Left lung (tissue), 10 donors: ENCODE data around the gene PLPPR5. TPM values are rescaled to one million over a fixed set of nuclear protein-coding genes. Genes with fewer than 3 reads are reported as not detected.

Source experiments
- ATAC-seq: fragments of 200-7000 bp; cut with Tn5 transposase; one replicate; pipeline ENCODE4 v1.9.1; 2020; ENCODE audit warnings: moderate library complexity
- DNase-seq, 4 donors: peaks; one replicate each; pipeline ENCODE4 v3.0.0-alpha.2; 2013 to 2020
- H3K27ac ChIP-seq, 2 donors: fragments of 200-600 bp; sonication (generic) in 1 of 2; one replicate each; pipeline versions ENCODE4 v1.5.0 to v1.8.0; 2020 to 2021
- H3K27me3 ChIP-seq, 2 donors: fragments of 200-600 bp; sonication (generic) in 1 of 2; one replicate each; pipeline versions ENCODE4 v1.5.0 to v1.8.0; 2020 to 2021
- H3K36me3 ChIP-seq, 2 donors: fragments of 200-600 bp; sonication (generic) in 1 of 2; one replicate each; pipeline versions ENCODE4 v1.5.0 to v1.8.0; 2020 to 2021
- H3K4me1 ChIP-seq, 2 donors: fragments of 200-600 bp; one replicate each; pipeline ENCODE4 v1.8.0; 2021
- H3K4me3 ChIP-seq, 2 donors: fragments of 200-600 bp; sonication (generic) in 1 of 2; one replicate each; pipeline versions ENCODE4 v1.5.0 to v1.8.0; 2020 to 2021; ENCODE audit warnings: mild to moderate bottlenecking in 1 of 2
- H3K9me3 ChIP-seq, 2 donors: fragments of 200-600 bp; sonication (generic) in 1 of 2; one replicate each; pipeline versions ENCODE4 v1.5.0 to v1.8.0; 2020 to 2021
- intact Hi-C, 2 donors: fragments of 100-400 bp; cut with DNase I; formaldehyde crosslinking; loops; one replicate each; pipeline versions ENCODE4 v1.11.2 to v1.14.2; 2022
- polyA plus RNA-seq, 6 donors: library from polyadenylated mRNA; unstranded; fragments of 120-200 nt; gene quantifications; one replicate each; pipeline ENCODE4 v1.2.1, GENCODE V29; 2013; ENCODE audit not compliant: insufficient read length in 6 of 6
- total RNA-seq, 2 donors: library from RNA; stranded (reverse); fragmentation: NEBNext Ultra II Directional; extraction: Animal tissue kit (Norgen Biotek cat#: 25700); gene quantifications; one replicate each; pipeline ENCODE4 v1.2.1, GENCODE V29; 2021
- TF ChIP-seq, protein P1 (sequence below), 2 donors: fragments of 200-600 bp; sonication (generic) in 1 of 2; IDR thresholded peaks; one replicate each; pipeline versions ENCODE4 v1.5.0 to v1.8.0; 2021; ENCODE audit warnings: antibody characterized with exemption in 2 of 2
- donor health status: DM: no; HTN: yes; CAD: no.
- donor health status: DM: no; HTN: no; CAD: no.

Gene PLPPR5
- total and polyA plus RNA-seq, 8 donors, result 0.06 to 6.3 (median 3.5) TPM; not detected in 1

DNA sequence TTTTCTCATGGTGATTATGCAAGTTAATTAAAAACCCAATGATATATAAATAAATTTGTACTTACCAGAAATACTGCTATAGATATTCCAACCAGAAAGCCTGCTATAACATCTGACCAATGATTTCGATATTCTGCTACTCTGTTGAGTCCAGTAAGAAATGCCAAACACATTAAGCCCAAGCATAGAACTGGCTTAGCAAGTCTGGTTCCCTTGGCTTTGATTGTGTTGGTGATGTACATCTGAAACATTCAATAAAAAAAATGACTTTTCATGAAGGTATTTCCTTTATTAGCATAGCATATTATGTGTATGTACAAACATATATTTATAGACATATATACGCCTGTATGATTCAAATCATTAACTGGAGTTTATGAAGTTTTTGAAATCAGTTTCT lies 82.8 kb downstream of the PLPPR5 start:
- intact Hi-C loops, result no loop called here
- H3K27me3 ChIP-seq, result no peaks in the 10 kb centered on the region
- no peak for DNase-seq
- no peaks in the 10 kb centered on the region for H3K36me3 ChIP-seq
- ATAC-seq, result no peak
- TF ChIP-seq, protein P1, sequence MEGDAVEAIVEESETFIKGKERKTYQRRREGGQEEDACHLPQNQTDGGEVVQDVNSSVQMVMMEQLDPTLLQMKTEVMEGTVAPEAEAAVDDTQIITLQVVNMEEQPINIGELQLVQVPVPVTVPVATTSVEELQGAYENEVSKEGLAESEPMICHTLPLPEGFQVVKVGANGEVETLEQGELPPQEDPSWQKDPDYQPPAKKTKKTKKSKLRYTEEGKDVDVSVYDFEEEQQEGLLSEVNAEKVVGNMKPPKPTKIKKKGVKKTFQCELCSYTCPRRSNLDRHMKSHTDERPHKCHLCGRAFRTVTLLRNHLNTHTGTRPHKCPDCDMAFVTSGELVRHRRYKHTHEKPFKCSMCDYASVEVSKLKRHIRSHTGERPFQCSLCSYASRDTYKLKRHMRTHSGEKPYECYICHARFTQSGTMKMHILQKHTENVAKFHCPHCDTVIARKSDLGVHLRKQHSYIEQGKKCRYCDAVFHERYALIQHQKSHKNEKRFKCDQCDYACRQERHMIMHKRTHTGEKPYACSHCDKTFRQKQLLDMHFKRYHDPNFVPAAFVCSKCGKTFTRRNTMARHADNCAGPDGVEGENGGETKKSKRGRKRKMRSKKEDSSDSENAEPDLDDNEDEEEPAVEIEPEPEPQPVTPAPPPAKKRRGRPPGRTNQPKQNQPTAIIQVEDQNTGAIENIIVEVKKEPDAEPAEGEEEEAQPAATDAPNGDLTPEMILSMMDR (IDR thresholded peaks at IDR 0.05), result no peak
- no peaks in the 10 kb centered on the region for H3K4me1 ChIP-seq
- H3K9me3 ChIP-seq, result no peaks in the 10 kb centered on the region
- no peak overlapping the region for H3K4me3 ChIP-seq
- no peak overlapping the region for H3K27ac ChIP-seq

DNA sequence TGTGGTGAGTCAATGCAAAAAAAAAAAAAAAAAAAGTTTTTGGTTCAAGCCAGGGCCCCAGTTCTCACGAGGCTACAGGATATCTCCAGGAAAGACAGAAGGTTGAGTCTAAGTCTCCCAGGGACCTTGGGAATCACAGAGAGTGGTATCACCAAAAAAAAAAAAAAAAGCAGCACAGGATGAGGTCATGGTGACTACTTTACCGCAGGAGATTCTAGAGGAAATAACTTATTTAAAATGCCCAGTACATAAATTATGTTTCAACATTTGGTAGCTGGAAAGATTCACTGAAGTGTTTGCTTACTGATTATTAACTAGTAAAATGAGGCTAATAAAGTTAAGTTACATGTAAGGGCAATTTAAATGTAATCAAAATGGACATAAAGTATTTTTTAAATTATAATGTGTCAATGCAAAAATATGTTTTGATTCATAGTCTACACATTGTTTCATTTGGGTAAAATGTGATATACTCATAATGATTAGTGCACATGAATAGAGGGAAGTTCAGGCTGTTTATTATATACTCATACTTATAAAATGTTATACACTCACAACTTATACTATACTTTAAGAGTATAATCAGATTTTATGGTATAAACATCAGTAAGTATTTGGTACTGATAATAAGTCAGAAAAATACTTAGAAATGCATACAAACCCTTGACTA lies 84.1 kb downstream of the PLPPR5 start:
- intact Hi-C loops, result no loop called here
- TF ChIP-seq, protein P1 (IDR thresholded peaks at IDR 0.05), result no peak
- Histone ChIP-seq H3K27ac (no peak overlapping the region), H3K4me3 (no peak overlapping the region), H3K9me3 (no peaks in the 10 kb centered on the region), H3K27me3 (no peaks in the 10 kb centered on the region), H3K4me1 (no peaks in the 10 kb centered on the region), H3K36me3 (no peaks in the 10 kb centered on the region)
- DNase-seq, result no peak
- no peak for ATAC-seq

DNA sequence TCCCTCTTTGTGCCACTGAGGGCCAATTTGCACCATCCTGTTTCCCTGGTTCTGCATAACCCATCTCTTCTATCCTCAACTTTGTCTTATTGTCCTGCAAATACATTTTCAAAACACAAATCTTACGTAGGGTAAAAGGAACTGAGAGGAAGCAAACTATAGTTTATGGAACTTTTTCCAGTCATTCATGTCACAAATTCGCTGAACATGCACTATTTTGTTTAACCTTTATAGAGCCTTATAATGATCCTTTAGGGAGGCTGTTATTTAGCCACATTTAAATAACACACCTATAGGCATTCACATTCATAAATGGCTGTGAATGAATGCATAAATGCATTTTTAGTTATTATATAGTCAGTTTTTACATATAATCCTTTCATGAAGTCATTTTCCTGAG lies 85.0 kb downstream of the PLPPR5 start:
- no peak overlapping the region for H3K27ac ChIP-seq
- DNase-seq, result no peak
- TF ChIP-seq, protein P1 (IDR thresholded peaks at IDR 0.05), result no peak

DNA sequence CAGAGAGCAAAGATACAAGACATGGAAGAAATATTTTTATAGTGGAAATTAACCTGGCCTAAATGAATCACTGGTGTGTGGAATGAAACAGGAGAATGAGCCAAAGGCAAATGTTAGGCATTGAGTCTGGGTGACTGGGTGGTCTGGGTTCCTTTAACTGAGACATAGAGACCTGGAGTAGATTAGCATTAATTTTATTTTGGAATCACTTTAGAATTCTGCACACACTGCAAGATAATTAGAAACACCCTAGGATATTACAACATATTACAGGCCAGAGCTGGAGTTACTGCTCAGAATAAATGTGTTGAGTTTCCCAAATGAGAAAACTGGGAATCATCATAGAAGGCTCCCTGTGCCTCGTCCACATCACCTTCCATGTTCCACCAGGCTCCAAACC lies 85.5 kb downstream of the PLPPR5 start:
- no peak for ATAC-seq
- H3K27me3 ChIP-seq, result no peaks in the 10 kb centered on the region
- intact Hi-C loops, result no loop called here

More for the DNA sequence above, 85.0 kb downstream of the PLPPR5 start:
- Histone ChIP-seq H3K36me3 (no peaks in the 10 kb centered on the region), H3K4me3 (no peak overlapping the region), H3K9me3 (no peaks in the 10 kb centered on the region), H3K27me3 (no peaks in the 10 kb centered on the region), H3K4me1 (no peaks in the 10 kb centered on the region)
- ATAC-seq, result no peak
- intact Hi-C loops, result no loop called here

DNA sequence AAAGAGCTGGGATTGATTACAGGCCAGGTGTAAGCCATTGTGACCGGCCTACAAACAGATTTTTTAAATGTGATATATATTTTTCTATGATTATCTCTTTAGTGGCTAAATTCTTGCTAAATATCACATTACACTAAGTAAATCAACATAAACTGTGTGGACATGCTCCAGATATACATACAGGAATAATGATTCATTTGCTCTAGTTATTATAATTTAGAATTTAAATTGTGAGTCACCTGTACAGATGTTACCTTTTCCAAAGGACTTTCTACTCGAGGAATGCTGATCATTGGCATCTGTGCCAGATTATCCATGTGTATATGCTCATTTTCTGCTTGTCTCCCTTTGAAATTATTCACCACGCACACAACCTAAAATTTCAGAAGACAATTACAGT lies 90.1 kb downstream of the PLPPR5 start:
- Histone ChIP-seq H3K27me3 (no peaks in the 10 kb centered on the region), H3K9me3 (no peaks in the 10 kb centered on the region), H3K4me3 (no peak overlapping the region), H3K36me3 (no peaks in the 10 kb centered on the region), H3K27ac (no peak overlapping the region), H3K4me1 (no peaks in the 10 kb centered on the region)
- ATAC-seq, result no peak
- no peak for DNase-seq
- TF ChIP-seq, protein P1 (IDR thresholded peaks at IDR 0.05), result no peak
- intact Hi-C loops, result no loop called here

More for the DNA sequence above, 85.5 kb downstream of the PLPPR5 start:
- H3K27ac ChIP-seq, result no peak overlapping the region
- H3K9me3 ChIP-seq, result no peaks in the 10 kb centered on the region
- H3K4me3 ChIP-seq, result no peak overlapping the region
- no peaks in the 10 kb centered on the region for H3K4me1 ChIP-seq
- TF ChIP-seq, protein P1 (IDR thresholded peaks at IDR 0.05), result no peak
- no peaks in the 10 kb centered on the region for H3K36me3 ChIP-seq
- no peak for DNase-seq
